Fibroblast of skin of right quadriceps (primary cell): Measurements from ENCODE around the gene USP12.

Experiments
- DNase-seq: peaks from one replicate; pipeline ENCODE4 v3.0.0-alpha.2; 2013

USP12 gene

DNA sequence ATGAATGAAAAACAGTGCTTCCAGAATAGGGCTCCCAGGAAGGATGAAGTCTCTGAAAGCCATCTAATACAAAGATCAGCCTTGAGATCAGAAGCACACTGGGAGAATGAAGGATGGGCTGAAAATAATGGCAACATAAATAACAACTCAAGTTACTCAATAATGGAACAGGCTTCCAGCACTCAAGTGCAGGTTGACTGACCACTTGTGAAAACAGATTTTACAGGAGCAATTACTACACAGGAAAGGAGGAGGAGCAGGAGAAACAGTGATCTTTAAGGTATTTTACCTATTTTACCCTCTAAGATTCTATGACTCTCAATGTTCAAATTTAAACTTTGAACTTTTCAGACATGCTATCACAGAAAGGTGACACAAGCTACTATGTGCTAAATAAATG is 106.0 kb downstream of the USP12 start:
- DNase-seq, result no peak

DNA sequence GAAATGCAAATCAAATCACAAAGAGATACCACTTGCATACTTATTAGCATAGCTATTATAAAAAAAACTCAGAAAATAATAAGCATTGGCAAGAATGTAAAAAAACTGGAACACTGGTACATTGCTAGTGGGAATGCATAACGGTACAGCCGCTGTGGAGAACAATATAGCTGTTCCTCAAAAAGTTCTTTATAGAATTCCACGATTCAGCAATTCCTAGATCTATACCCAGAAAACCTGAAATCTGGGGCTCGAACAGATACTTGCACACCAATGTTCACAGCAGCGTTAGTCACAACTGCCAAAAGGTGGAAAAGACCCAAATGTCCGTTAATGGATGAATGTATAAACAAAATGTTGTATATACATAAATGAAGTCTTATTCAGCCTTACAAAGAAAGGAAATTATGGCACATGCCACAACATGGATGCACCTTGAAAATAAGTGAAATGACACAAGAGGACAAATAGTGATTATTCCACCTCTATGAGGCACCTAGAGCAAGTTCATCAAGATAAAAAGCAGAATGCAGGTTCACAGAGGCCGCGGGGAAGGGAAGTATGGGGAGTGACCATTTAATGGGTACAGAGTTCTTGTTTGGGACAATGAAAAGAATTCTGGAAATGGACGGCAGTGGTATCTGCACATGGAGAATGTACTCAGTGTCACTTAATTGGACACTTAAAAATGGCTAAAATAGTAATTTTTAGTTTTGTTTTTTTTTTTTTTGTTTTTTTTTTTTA is 107.2 kb downstream of the USP12 start:
- no peak for DNase-seq

DNA sequence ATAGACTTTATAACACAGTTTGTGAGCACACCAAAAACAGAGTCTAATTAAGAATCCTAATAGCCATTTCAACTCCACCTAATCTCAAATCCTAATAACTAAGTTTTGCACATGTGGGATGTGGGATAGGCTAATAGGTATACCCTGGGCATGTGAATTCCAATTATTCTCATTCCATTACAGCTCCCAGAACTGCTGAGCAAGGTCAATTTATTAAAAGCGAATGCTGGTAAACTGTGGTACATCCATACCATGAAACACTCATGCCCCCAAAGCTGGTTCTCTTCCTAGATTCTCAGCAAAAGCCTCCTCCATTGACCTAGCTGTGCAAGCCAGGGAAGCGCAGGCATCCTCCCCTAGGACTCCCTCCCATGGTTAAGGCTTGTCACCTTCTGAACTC is 113.8 kb downstream of the USP12 start:
- no peak for DNase-seq

DNA sequence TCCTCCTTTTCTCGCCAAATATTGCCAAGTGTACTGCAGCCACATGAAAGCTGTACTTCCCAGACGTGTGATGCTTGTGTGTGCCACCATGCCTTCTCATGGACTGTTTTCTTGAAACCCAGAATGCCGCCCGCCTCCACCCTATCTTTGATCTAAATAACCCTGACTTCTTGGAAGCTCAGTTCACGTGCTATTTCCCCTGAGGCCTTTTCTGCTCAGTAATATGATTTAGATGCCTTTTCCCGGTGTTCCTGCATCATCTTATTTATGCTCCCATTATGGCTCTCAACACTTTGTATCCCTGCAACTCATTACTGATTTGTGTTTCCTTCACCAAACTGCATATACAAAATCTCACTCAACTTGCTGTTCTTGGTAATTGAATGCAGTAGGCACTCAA is 116.1 kb downstream of the USP12 start:
- DNase-seq, result no peak

DNA sequence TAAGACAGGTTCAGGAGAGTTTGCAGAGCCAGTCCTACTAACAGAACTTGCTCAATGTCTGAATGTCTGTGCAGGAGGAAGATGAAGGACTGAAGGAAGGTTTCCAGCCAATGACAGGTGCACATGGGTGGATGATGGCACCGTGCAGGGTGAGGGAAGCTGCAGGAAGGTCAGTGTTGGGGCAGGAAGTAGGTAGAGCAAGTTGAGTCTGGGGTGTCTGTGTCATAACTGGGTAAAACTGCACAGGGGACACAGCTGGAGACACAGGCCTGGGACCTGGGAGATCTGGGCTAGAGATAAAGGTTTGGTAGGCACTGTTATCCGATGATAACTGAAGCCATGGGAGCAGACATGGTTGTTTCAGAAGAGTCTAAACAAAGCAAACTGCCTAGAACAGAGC is 116.9 kb downstream of the USP12 start:
- no peak for DNase-seq

DNA sequence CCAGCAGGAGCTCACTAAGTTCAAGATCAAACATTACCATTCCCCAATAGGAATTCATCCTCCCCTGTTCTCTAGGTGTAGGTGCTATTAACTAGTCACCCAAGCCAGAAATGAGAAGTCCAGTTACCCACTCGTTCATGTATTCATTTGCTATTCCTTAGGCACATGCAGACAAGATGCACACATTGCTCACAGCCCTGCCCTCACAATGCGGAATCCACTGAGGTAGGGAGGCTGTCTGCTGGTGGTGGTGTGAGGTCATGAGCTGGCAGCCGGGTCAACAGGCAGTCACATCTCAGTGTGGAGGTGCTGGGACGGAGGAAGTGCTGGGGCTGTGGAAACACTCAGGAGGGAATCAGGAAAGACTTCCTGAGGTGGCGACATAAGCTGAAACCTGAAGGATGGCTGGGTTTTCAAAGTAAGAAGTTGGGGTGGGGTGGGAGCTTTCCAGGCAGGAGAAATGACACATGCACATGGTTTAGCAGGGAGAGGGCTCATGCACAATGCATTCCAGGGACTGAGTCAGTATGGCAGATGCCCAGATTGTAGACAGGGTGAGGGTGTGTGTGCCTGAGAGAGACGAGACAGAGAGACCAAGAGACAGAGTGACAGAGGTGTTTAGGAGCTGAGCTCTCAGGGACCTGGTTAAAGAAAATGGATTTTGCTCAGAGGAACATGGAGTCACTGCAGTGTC is 117.6 kb downstream of the USP12 start:
- peak; percentile 84 for DNase-seq

DNA sequence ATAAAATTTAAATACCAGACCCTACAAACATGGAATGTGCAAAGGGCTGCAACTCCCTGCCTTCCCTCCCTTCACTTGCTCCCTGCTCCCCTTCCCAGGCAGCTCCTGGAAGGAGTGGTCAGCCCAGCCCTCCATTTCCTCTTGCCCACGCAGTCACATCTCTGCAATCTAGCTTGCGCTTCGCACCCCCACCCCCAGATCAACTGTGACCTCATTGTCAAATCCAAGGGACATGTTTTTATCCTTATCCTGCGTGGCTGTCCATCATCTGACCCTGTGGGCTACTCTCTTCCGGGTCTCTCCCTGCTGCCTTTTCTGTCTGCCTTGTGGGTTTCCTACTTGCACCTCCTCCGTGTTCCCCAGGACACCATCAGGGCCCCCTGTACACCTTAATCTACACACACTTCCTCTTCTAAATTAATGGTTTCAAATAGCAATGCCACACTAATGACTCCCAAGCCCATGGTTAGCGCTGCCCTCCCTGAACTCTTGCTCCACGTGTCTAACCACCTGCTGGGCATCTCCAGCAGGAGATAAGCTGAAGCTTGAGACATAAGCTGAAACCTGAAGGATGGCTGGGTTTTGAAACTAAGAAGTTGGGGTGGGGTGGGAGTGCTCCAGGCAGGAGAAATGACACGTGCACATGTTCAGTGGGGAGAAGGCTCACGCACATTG is 118.3 kb downstream of the USP12 start:
- DNase-seq, result no peak

DNA sequence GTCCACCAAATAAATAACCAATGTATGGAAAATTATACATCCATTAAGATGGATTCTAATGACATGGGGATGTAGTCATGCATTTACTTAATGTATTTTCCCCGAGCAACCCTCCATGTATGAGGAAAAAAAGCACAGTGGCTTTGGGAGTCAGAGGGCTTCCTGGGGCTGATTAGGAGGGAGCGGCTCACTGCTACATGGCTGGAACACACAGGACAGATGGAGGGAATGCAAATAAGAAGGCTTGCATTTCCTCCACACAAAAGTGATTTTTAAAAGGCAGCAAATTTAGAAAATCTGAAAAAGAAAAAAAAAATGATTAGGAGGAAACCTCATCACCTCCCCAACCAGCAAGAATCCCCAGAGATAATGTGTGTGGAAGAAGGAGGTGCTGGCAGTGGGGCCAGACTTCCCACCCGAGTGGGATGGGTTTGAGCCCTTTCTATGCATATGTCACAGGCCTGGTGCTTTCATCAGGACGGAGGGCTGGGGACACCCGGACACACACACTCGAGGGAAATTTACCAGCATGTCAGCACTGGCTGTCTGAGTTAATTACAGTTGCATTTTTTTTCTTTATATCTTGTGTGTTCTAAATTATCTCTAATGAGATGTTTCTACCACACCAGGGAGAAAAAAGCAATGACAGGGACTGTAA is 118.9 kb downstream of the USP12 start:
- DNase-seq, result no peak

DNA sequence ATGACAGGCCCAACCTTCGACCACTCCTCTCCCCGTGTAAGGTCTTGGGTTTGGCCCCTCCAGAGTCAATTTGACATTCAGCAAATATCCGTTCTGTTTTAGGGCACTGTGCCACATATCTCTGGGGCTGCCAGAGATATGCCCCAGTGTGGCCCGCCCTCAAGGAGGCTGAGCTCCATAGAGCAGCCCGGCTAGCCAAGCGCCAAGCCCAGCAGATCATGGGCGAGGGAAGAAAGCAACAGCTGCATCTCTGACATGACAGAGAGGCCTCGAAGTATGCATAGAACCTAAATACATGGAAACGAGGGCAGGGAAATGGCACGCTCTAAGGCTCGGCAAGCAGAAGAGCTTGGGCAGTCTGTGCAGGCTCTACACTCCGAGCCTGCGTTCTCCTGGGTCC is 124.5 kb downstream of the USP12 start:
- DNase-seq, result no peak

DNA sequence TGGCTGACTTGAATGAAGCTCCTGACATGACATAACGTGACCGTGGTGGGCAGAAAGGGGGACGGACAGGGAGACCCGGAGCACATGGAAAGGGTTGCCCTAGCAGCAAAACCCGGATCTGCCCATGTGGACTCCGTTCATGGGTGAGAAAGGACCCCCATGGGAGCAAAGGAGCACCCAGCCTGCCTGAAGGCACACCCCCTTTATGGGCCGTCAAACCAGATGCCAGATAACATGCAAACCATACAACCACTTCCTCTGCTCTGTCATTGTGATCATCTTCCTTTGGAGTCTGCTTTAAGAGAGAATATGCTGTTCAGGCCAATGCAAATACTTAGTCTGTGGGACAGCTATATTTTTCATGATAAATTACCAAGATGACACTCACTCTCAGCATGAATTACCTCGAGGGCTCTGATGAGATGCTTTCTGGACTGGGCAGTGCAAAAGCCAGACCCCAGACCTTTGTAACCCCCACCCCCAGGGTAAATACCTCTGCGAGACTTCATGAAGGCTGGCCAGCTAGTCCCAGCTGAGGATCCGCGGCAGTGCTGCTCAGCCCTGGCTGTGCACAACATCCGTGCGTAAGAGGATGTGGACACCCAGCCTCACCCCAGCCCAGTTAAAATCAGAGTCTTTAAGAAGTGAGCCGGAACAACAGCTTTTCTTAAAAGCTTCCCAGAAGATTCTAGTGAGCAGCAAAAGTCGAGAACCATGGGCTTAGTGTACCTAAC is 126.6 kb downstream of the USP12 start:
- DNase-seq, result no peak

DNA sequence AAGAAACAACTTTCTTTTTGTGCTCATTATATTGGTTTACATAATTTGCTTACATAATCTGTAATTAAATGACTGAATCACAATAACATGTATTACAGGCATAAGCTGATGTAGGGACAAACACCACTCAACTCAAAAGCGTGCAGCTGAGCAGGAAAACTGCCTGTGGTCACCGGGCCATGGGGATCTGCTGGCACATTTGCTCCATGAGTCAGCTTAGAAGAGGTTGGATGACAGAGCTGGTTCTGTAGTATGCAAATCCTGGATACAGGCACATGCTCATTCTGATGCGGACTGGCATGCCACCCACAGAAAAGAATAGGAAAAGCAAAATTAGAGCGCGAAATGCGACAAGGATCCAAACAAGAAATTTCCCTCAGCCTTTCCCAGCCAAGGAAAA is 128.6 kb downstream of the USP12 start:
- peak; percentile 97 for DNase-seq

DNA sequence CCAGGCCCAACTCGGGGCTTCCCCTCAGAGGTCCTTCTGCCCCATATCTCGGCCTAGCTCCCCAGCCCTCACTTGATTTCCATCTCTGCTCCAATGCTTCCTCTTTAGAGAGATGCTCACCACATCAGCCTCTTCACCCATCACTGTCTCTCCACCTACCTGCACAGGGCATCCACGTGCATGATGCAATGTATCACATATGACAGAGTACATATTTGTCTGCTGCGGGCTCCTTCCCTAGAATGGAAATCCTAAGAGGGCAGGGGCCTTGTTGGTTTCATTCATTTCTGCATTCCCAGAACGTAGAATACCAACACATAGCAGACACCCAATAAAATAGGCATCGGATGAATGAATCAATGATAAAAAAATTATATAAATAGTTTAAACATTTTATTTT is 130.3 kb downstream of the USP12 start:
- DNase-seq, result no peak

DNA sequence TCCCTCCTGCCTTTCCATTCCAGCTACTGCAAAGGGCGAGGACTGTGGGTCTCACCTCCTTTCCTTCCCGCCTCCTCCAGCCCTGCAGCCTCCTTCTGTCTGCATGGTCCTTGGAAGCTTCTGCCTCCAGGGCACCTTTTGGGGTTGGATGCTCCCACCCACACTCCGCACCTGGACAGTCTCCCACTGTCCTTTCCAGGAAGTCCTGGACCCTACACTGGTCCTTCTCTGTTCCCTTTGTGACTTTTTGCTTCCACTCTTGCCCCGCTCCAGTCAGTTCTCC is 130.8 kb downstream of the USP12 start:
- DNase-seq, result no peak

DNA sequence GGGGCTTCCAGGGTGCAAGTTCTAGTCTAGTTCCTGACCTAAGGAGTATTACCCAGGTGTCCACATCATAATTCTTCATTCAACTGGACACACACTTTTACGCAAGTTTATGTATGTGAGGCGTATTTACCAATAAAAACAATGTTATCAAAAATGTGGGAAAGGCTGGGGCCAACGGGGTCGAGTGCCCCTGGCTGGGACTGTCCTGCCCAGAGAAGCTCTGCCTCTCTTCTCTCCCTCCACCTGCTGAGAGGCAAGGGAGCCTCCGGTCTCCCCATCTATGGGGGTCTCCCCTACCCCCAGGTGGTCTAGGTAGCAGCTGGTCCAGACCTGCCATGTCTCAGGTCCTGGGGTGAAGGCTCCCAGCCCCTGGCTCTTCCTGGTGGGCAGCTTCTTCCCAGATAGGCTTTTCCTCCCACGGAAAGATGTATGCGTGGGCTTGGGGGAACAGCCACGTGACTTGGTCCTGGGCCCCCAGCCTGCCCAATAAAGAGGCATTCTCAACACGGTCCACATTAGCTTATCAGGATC is 132.4 kb downstream of the USP12 start:
- DNase-seq, result no peak

DNA sequence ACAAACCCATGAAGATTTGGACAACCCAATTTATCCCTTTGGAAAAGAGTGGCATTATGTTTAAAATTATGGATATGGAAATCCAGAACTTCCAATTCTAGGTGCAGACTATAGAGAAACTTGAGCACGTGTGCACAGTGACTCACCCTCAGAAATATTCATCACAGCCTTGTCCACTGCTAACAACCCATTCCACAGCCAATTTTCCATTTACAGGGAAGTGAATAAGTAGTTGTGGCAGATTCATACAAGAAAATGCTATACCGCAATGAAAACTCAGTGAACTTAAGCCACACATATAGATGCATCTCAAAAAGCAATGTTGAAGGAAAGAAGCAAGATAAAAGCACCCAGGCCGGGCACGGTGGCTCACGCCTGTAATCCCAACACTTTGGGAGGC is 133.3 kb downstream of the USP12 start:
- peak; percentile 82 for DNase-seq

DNA sequence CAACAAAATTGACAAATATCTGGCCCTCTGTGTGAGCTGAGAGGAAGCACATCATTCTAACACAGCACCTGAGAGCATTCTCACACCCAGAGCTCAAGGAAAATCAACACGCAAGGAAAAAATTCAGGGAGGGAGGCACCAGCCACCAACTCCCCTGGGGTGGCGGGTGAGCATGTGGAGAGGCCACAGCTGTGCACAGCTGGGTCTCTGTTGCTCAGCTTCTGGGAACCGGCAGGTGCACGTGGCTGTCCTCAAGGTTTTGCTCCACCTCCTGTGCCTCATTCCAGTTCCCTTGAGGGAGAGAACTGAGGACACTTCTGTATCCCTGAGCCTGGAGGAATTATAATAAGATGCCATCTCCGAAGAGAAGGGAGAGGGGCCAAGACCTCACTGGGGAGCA is 134.0 kb downstream of the USP12 start:
- DNase-seq, result no peak

DNA sequence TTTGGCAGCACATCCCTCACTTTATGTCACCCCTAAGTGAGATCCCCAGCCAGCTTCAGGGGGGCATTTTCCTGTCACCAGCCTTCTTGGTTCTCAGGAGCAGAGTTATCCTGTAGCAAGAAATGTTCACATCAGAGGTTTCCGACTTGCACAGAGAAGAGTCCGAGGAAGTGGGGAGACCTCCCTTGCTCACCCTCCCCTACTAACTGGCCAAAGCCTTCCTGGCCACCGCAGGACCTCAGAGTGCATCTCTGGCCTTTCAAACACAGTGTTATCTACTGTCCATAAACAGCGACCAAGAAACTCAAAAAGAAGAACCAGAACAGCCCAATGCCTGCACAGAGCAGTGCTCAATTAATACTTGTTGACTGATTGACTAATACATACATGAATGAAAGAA is 134.4 kb downstream of the USP12 start:
- DNase-seq, result no peak

DNA sequence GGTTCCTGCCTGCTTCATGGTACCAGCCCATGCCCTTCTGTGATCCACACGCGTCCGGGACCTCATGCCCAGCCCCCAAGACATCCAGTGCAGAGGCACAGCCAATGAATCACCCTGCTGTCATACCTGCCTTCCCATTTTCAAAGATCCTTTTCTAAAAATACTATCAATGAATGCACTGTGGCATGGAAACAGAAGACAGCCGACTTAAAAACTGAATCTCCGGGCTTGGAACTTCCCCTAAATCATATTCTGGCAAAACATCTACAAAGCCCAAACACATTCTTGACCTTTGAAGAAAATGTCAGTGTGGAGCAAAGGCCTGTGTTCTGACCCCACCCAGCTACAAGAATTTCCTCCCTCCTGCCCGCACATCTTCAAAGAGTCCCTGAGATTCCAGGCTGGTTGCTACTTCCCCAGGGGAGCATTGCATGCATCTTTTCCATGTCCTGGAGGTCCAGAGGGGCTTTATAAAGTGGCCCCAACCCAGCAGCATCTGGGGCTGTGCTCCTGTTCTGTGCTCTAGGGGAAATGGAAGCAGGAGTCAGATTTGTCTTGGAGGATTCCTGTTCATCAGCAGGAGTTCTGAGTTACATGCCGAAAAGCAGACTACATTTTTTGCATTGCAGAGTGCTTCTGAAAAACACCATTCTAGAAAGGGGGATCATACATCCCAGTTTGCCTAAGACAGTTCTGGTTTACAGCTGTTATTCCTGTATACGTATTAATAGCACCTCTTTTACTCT is 135.2 kb downstream of the USP12 start:
- peak; percentile 52 for DNase-seq

DNA sequence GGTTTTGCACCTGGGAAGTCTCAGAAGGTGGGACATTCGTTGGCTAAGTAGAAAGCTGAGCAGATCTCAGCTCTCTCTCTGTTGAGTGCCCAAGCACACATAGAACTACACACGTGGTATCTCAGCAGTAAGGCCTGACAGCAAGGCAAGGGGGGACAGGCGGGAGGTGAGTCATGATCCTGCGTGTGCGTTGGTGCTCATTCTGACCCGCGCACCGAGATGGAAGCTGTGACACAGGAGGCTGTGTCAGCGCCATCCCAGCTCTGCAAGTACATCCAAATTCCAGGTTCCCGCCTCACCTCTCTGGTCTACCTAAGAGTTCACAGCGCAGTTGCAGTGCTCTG is 135.7 kb downstream of the USP12 start:
- peak; percentile 44 for DNase-seq

DNA sequence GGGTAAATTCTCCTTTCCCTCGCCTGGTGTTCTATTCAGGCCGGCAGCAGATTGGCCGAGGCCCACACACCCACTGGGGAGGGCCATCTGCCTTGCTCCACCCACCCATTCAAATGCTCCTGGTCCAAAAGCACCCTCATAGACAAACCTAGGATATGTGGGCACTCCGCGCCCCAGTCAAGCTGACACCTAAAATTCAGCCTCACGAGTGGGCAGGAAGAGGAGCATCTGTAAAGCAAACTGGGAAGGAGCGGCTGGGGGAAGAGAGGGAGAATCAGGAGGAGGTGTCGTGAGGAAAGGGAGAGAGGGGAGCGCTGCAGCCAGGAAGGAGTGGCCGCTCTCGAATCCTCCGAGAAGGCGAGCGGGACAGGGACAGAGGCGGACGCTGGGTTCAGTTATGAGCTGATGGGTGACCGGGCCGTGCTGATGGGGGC is 136.9 kb downstream of the USP12 start:
- DNase-seq, result no peak

DNA sequence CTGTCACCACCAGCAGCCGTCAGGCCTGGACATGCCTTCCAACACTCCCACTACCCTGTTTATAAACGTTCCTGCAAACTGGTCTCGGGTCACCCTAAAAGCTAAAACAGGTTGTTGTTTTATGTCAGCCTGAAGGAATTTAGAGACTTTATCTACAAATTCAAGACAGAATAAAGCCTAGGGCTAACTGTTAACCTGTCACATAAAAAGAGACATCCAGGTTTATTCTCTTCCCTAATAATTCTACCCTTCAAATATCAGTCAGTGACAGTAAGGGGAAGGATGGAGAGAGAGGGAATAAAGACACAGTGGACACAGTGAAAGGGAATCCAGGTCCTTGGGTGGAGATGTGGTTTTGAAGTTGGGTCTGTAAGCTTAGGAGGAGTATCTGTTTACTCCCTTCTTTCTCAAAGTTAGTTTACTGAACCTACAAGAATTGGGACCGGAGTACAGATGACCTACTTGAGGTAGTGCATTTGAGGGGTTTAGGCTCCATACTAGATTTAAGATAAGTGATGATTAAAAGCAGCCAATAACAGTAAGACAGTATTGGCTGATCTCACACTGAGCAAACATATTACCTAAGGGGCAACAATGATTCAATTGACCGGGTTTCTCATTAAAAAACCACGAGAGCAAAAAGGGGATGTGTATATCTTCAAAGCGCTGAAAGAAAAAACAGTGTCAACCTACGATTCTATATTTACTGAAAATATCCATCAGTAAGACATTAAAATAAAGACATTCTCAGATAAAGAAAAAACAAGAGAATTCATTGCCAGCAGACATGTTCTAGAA is 142.7 kb downstream of the USP12 start:
- no peak for DNase-seq
